Measurements from ENCODE around the gene PIH1D1. TPM values are rescaled to one million over a fixed set of nuclear protein-coding genes. Genes with fewer than 3 reads are reported as not detected.

Gene PIH1D1
- total and polyA plus RNA-seq, 2 of the 13 experiments (the other 11 are each of a cell fraction or from before 2014, with no cell fraction given), result 110 to 137 TPM

GRCh38 chr19:49443366-49444099 is 8.1 kb downstream of the PIH1D1 start (continued):
- TF ChIP-seq BCL3 (CRISPR knock-in tag; IDR thresholded peaks at IDR 0.05), result peak; percentile 48; the same call in 1 of the 2 replicates
- peak; percentile 84; the same call in 1 of the 2 replicates for TF ChIP-seq ZNF670 (CRISPR knock-in tag; IDR thresholded peaks at IDR 0.05; ENCODE audit: borderline replicate concordance)
- TF ChIP-seq ZNF83 (CRISPR knock-in tag; IDR thresholded peaks at IDR 0.05; ENCODE audit: borderline replicate concordance), result no peak
- TF ChIP-seq KMT2B (CRISPR knock-in tag; IDR thresholded peaks at IDR 0.05), result 0 out of 2 replicates have a peak, but pooled peaks have one; percentile 25
- TF ChIP-seq AGO1 (IDR thresholded peaks at IDR 0.05; ENCODE audit: low read depth, low read length, poor library complexity, severe bottlenecking), result peak; percentile 70
- peak; percentile 54; the same call in 1 of the 2 replicates for TF ChIP-seq ZSCAN25 (CRISPR knock-in tag; IDR thresholded peaks at IDR 0.05)
- no peak for TF ChIP-seq TEAD2 (CRISPR knock-in tag; IDR thresholded peaks at IDR 0.05)
- TF ChIP-seq BATF2 (CRISPR knock-in tag; IDR thresholded peaks at IDR 0.05), result no peak
- TF ChIP-seq CHD2 (IDR thresholded peaks at IDR 0.05; ENCODE audit: low read depth, low read length), result peak; percentile 21; the same call in 1 of the 2 replicates
- no peak for TF ChIP-seq ZBTB2 (CRISPR knock-in tag; IDR thresholded peaks at IDR 0.05; ENCODE audit: low read depth)
- TF ChIP-seq GMEB2 (CRISPR knock-in tag; IDR thresholded peaks at IDR 0.05; ENCODE audit: low read depth), result peak; percentile 70
- no peak for TF ChIP-seq ZFP36 (IDR thresholded peaks at IDR 0.05; ENCODE audit: borderline replicate concordance, low read depth, low read length, partially characterized antibody)
- peak; percentile 21; the same call in 1 of the 2 replicates for TF ChIP-seq SIN3A (IDR thresholded peaks at IDR 0.05; ENCODE audit: borderline replicate concordance, low read depth, low read length)
- peak; percentile 98 for TF ChIP-seq ZNF512 (CRISPR knock-in tag; IDR thresholded peaks at IDR 0.05)
- TF ChIP-seq ZNF782 (CRISPR knock-in tag; IDR thresholded peaks at IDR 0.05; ENCODE audit: borderline replicate concordance), result peak; percentile 76; the same call in 1 of the 2 replicates
- no peak for TF ChIP-seq ARID3A (IDR thresholded peaks at IDR 0.05; ENCODE audit: low read depth, low read length)
- TF ChIP-seq ZBTB21 (CRISPR knock-in tag; IDR thresholded peaks at IDR 0.05), result no peak
- peak; percentile 80; the same call in 1 of the 2 replicates for TF ChIP-seq MAZ (IDR thresholded peaks at IDR 0.05; ENCODE audit: borderline replicate concordance, low read depth, low read length)
- TF ChIP-seq MAZ (CRISPR knock-in tag; IDR thresholded peaks at IDR 0.05; ENCODE audit: low read depth), result peak; percentile 82
